Head of caudate nucleus (tissue), 42 donors: ENCODE measurements around the gene PTK6.

ENCODE experiments used
- DNase-seq, 42 donors: peaks; one replicate each; pipeline versions ENCODE4 v3.0.0 to v3.0.0-alpha.2; 2020 to 2021; ENCODE audit warnings: mixed read lengths in 7 of 42
- intact Hi-C: fragments of 100-400 bp; cut with DNase I; formaldehyde crosslinking; loops from one replicate; pipeline ENCODE4 v1.15.0; 2022

The PTK6 gene

GRCh38 chr20:63546956-63547724 lies 10.0 kb upstream of the PTK6 start:
- DNase-seq, result no peak
- intact Hi-C loops, result no loop called here

DNA sequence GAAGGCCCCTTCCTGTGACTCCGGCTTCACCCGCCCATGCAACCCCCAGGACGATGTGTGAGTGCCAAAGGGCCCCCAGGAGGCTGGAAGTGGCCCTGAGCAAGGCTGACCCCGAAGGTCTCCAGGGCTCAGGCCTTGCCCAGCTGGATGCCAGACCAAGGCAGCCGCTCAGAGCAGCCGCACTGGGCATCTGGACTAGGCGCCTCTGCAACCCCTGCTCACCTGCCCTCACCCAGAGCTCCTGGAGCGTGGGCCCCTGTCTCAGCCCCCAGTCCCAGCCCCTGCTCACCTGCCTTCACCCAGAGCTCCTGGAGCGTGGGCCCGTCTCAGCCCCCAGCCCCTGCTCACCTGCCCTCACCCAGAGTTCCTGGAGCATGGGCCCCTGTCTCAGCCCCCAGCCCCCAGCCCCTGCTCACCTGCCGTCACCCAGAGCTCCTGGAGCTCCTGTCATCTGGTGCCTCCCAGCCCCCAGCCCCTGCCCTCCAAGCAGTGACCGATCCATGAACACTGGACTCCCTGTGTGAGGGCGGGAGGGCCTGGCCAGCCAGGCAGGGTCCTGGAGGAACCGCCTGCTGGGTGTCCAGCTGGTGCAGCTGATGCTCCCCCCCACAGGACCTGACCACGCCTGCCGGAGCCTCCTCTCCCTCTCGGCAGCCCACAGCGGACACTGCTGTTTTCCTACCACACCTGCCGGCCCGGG lies 9.2 kb upstream of the PTK6 start:
- intact Hi-C loops, result no loop called here
- no peak for DNase-seq

DNA sequence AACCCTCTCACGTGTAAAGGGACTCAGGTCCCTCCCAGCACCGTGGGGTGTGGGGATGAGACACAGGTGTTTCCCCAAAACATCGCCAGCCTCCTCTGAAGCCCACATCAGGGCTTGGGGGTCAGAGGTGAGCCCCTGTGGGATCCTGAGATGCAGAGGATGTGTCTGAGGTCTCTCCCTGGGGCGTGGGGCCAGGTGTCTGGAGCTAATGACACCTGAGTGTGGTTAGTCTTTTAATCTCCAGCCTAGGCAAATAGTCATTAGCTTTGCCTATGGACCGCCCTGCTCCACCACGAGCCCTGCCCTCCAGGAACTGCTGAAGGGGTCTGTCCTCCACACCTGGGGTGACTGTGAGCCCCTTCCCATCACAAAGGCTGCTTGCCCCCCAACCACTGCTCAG lies 8.6 kb upstream of the PTK6 start:
- no peak for DNase-seq
- intact Hi-C loops, result no loop called here

GRCh38 chr20:63544958-63545516 lies 7.9 kb upstream of the PTK6 start:
- intact Hi-C loops, result loop anchor here (5.0 kb wide), 1 partner anchor 427 kb away; no protein-coding TSS in a partner anchor
- DNase-seq, result peak in 1 of 42 donors; percentile 19

GRCh38 chr20:63544241-63544957 lies 7.2 kb upstream of the PTK6 start:
- no peak for DNase-seq
- intact Hi-C loops, result loop anchor here (5.0 kb wide), 1 partner anchor 428 kb away; no protein-coding TSS in a partner anchor

- DNase-seq, result no peak
- intact Hi-C loops, result loop anchor here (5.0 kb wide), 1 partner anchor 429 kb away; no protein-coding TSS in a partner anchor
Observed at GRCh38 chr20:63543733-63544132, 6.6 kb upstream of the PTK6 start.

DNA sequence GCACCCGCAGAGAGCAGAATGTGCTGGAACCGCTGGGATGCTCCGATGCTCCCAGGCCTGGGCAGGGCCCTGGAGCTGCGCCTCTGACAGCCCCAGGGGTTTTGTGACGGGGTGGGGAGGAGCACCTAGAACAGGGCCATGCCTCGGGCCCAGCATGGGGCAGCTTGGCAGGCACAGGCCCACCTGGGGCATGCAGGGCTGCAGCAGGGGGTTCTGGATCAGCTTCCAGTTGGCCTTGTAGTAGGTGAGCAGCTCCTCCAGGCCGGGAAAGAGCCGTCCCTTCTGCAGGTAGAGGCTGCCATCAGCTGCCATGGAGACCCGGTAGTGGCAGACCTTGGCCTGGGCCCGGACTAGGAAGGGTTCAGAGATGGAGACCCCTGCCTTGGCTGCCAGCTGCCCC lies 6.0 kb upstream of the PTK6 start:
- no peak for DNase-seq
- intact Hi-C loops, result loop anchor here (5.0 kb wide), 1 partner anchor 429 kb away; no protein-coding TSS in a partner anchor

DNA sequence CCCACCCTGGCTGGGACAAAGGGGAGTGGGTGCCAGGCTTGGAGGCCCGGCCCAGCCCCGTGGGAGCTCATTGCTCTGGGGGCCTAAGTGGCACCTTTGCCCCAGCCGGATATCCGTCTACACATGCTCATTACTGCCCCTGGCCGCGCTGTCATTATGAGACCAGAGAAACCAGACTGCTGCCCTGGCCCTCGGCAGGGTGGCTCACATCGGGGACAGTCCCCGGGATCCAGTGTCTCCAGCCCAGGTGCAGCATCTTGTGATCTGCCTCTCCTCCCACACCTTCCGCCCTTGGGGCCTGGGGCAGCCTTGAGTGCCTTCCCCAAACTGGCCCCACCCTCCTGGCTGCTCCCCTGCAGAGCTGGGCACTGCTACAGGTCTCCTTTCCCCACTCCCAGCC lies 5.5 kb upstream of the PTK6 start:
- intact Hi-C loops, result loop anchor here (5.0 kb wide), 1 partner anchor 430 kb away; no protein-coding TSS in a partner anchor
- no peak for DNase-seq

GRCh38 chr20:63542031-63542559 lies 4.9 kb upstream of the PTK6 start:
- no peak for DNase-seq
- intact Hi-C loops, result loop anchor here (5.0 kb wide), 1 partner anchor 430 kb away; no protein-coding TSS in a partner anchor

DNA sequence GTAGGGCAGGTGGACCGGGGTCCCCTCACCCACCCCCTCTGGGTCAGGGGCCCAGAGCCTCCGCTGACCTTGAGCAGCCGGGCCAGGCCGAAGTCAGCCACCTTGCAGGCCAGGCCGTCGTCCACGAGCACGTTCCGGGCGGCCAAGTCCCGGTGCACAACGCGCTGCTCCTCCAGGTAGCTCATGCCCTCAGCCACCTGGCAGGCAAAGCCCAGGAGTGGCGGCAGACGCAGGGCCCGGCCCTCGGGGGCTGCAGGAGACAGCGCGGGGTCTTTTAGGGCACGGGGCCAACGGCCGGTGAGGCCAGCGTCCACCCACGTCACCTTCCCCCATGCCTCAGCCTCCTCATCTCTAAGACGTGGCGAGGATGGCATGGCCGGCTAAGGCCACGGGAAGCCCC lies 4.2 kb upstream of the PTK6 start:
- intact Hi-C loops, result loop anchor here (5.0 kb wide), 1 partner anchor 431 kb away; no protein-coding TSS in a partner anchor
- no peak for DNase-seq

DNA sequence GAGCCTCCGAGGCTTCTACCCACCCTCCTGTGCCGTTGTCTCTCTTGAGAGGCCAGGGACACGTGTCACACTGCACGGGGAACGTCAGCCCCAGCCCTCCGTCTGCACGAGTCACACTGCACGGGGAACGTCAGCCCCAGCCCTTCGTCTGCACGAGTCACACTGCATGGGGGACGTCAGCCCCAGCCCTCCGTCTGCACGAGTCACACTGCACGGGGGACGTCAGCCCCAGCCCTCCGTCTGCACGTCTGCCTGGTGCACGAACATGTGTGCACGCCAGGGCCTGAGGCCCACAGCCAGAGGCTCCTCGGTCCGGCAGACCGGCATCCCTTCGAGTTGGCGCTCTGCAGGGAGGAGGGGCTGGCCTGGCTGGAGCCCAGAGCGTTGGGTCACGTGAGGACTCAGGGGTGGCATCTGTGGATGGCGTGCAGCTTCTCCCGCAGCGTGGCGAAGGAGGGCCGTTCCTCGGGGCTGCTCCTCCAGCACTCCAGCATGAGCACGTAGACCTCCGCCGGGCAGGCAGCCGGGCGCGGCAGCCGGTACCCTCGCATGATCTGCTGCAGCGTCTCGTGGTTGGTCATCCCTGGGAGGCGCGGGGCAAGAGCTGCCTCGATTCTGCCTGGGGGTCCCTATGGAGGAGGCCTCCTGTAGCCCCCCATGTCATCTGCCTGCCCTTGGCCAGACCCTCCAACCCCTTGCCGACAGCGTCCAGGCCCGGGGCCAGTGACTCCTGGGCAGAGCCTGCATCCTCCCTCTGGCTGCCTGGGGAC lies 3.4 kb upstream of the PTK6 start:
- peak in 35 of 42 donors; percentile 14 to 70 (median 46) for DNase-seq
- intact Hi-C loops, result loop anchor here (5.0 kb wide), 1 partner anchor 432 kb away; no protein-coding TSS in a partner anchor

- no peak for DNase-seq
- intact Hi-C loops, result loop anchor here (5.0 to 10.0 kb wide), 2 partner anchors 85 to 433 kb away; partner anchors contain the start of gene GMEB2
Observed at GRCh38 chr20:63539441-63540370, 2.5 kb upstream of the PTK6 start.

- intact Hi-C loops, result loop anchor here (10.0 kb wide), 1 partner anchor 86 kb away; the partner anchor contains the start of gene GMEB2
- no peak for DNase-seq
Observed at GRCh38 chr20:63539092-63539430, 1.9 kb upstream of the PTK6 start.

GRCh38 chr20:63538204-63539091 lies 1.3 kb upstream of the PTK6 start:
- intact Hi-C loops, result loop anchor here (10.0 kb wide), 1 partner anchor 86 kb away; the partner anchor contains the start of gene GMEB2
- DNase-seq, result no peak

DNA sequence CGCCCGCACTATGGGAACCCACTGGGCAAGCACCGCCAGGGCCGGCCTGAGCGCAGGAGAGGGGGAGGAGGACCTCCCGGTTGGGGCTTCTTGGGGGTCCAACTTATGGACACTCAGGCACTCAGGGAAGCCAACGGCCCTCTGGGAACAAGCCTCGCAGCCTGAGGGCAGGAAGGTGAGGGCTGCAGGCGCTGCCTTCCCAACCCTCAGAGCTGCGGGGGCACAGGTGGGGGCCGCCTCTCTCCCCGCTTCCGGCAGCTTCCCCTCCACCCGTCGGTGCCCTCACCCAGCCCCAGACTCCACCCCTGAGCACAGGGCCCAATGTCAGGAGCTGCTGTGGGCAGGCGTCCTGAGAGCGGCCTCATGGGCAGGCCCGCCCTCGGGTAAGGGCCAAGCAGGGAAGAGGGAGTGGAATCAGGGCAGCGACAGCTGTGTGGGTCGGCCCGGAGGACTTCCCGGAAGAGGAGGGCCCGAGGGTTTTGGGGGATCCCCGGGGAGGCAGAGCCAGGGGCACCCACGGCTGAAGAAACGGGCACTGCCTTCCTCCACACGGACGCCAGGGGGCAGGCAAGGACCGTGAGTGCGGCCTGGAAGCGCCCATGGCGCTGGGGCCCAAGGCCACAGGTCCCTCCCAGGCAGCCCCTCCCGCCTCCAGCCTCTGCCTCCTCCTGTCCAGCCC lies 488 bp upstream of the PTK6 start:
- intact Hi-C loops, result loop anchor here (10.0 kb wide), 1 partner anchor 87 kb away; the partner anchor contains the start of gene GMEB2
- DNase-seq, result peak; percentile 31 to 89 (median 76)
